Osteocyte (in vitro differentiated cells): ENCODE measurements around the gene GPR152. TPM values are rescaled to one million over a fixed set of nuclear protein-coding genes. Genes with fewer than 3 reads are reported as not detected.

Experiments
- DNase-seq: peaks from one replicate; pipeline ENCODE4 v3.0.0; 2021; ENCODE audit warnings: mixed read lengths; ENCODE audit not compliant: unreplicated experiment; ENCODE audit errors: extremely low spot score
- H3K27ac Mint-ChIP-seq: one replicate; pipeline ENCODE4 v1.8.0; 2021; ENCODE audit warnings: mild to moderate bottlenecking, mixed read lengths; ENCODE audit not compliant: unreplicated experiment
- H3K27me3 Mint-ChIP-seq: one replicate; pipeline ENCODE4 v1.8.0; 2021; ENCODE audit warnings: mixed read lengths; ENCODE audit not compliant: unreplicated experiment
- H3K36me3 Mint-ChIP-seq: one replicate; pipeline ENCODE4 v1.8.0; 2021; ENCODE audit warnings: mixed read lengths; ENCODE audit not compliant: unreplicated experiment
- H3K4me1 Mint-ChIP-seq: one replicate; pipeline ENCODE4 v1.8.0; 2021; ENCODE audit warnings: mixed read lengths; ENCODE audit not compliant: unreplicated experiment
- H3K4me3 Mint-ChIP-seq: one replicate; pipeline ENCODE4 v1.8.0; 2021; ENCODE audit warnings: mild to moderate bottlenecking, moderate library complexity, mixed read lengths; ENCODE audit not compliant: unreplicated experiment
- H3K9me3 Mint-ChIP-seq: one replicate; pipeline ENCODE4 v1.8.0; 2021; ENCODE audit warnings: mixed read lengths; ENCODE audit not compliant: unreplicated experiment
- CTCF ChIP-seq: fragments of 200-600 bp; sonication (generic); IDR thresholded peaks from 2 replicates; pipeline ENCODE4 v1.5.0; 2021; ENCODE audit warnings: antibody characterized with exemption, mild to moderate bottlenecking, moderate library complexity
- total RNA-seq: library from RNA; stranded (reverse); gene quantifications from 2 replicates; pipeline ENCODE4 v1.2.1, GENCODE V29; 2021

The GPR152 gene
- total RNA-seq, 1 donor from 2014 or later, result not detected

GRCh38 chr11:67494371-67495233 lies 42.1 kb upstream of the GPR152 start:
- Mint-ChIP-seq H3K9me3 (no peaks in the 10 kb centered on the region), H3K27ac (no peak overlapping the region), H3K4me1 (no peaks in the 10 kb centered on the region), H3K27me3 (no peaks in the 10 kb centered on the region), H3K36me3 (peaks cover 14% of the 10 kb centered on the region), H3K4me3 (no peak overlapping the region)
- DNase-seq, result no peak
- no peak for TF ChIP-seq CTCF

- Mint-ChIP-seq H3K4me3 (no peak overlapping the region), H3K27me3 (no peaks in the 10 kb centered on the region), H3K27ac (no peak overlapping the region), H3K36me3 (peaks cover 14% of the 10 kb centered on the region), H3K9me3 (no peaks in the 10 kb centered on the region), H3K4me1 (no peaks in the 10 kb centered on the region)
- no peak for DNase-seq
- TF ChIP-seq CTCF, result no peak
Observed at GRCh38 chr11:67493548-67494370, 41.2 kb upstream of the GPR152 start.

DNA sequence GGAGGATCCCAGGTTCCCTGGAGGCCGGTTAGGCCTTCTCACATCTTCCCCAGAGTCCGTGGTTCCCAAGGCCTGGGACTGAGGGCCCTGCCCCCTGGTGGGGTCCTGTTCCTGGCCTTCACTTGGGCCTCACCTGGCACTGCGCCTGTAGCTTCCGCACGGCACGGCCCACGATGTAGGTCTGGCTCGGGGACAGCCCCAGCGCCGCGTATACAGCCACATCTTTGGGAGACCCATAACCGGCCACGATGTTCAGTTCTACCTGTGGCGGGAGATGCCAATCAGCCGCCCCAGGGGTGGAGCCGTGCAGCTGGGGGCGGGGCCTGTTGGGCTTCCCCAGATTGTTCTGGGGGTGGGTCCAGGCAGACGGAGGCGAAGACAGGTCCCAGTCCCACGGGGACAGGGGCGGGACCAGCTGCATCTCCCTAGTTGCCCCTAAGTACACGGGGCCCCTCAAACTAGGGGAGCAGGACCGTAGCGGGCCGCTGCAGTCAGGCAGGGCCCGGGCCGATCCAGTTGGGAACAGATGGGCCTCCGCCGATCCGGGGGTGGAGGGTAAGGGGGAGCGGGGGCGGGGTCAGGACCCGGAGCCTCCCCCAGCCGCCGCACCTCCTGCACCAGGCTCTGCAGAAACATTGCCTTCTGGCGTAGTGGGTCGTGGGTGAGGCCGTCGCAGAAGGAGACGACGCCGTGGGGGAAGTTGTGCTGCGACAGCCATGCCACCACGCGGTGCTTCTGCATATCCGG lies 40.4 kb upstream of the GPR152 start:
- H3K27ac Mint-ChIP-seq, result no peak overlapping the region
- no peak for DNase-seq
- no peaks in the 10 kb centered on the region for H3K27me3 Mint-ChIP-seq
- no peak overlapping the region for H3K4me3 Mint-ChIP-seq
- H3K36me3 Mint-ChIP-seq, result peaks cover 17% of the 10 kb centered on the region
- no peak for TF ChIP-seq CTCF
- H3K4me1 Mint-ChIP-seq, result no peaks in the 10 kb centered on the region
- no peaks in the 10 kb centered on the region for H3K9me3 Mint-ChIP-seq

- peaks cover 17% of the 10 kb centered on the region for H3K36me3 Mint-ChIP-seq
- H3K4me1 Mint-ChIP-seq, result peaks cover 2% of the 10 kb centered on the region
- no peak overlapping the region for H3K4me3 Mint-ChIP-seq
- H3K9me3 Mint-ChIP-seq, result no peaks in the 10 kb centered on the region
- no peaks in the 10 kb centered on the region for H3K27me3 Mint-ChIP-seq
- no peak overlapping the region for H3K27ac Mint-ChIP-seq
- DNase-seq, result no peak
- TF ChIP-seq CTCF, result no peak
Observed at GRCh38 chr11:67492069-67492727, 39.7 kb upstream of the GPR152 start.
